Mammary epithelial cell (primary cell): ENCODE results near the gene RBM12.

Experiments used
- CTCF ChIP-seq, 2 donors: IDR thresholded peaks in 1 of 2; conservative IDR thresholded peaks in 1 of 2; 2 replicates each; pipeline ENCODE4 v1.5.1; 2011 to 2012; ENCODE audit warnings: inconsistent platforms in 2 of 2, low read length in 2 of 2, mild to moderate bottlenecking in 2 of 2, control low read depth in 1 of 2, low read depth in 1 of 2; ENCODE audit not compliant: insufficient read depth in 1 of 2; ENCODE audit errors: extremely low read depth in 1 of 2
- EZH2 ChIP-seq: IDR thresholded peaks from 2 replicates; pipeline ENCODE4 v1.6.1; 2012; ENCODE audit warnings: low read length, inconsistent platforms, borderline replicate concordance

DNA sequence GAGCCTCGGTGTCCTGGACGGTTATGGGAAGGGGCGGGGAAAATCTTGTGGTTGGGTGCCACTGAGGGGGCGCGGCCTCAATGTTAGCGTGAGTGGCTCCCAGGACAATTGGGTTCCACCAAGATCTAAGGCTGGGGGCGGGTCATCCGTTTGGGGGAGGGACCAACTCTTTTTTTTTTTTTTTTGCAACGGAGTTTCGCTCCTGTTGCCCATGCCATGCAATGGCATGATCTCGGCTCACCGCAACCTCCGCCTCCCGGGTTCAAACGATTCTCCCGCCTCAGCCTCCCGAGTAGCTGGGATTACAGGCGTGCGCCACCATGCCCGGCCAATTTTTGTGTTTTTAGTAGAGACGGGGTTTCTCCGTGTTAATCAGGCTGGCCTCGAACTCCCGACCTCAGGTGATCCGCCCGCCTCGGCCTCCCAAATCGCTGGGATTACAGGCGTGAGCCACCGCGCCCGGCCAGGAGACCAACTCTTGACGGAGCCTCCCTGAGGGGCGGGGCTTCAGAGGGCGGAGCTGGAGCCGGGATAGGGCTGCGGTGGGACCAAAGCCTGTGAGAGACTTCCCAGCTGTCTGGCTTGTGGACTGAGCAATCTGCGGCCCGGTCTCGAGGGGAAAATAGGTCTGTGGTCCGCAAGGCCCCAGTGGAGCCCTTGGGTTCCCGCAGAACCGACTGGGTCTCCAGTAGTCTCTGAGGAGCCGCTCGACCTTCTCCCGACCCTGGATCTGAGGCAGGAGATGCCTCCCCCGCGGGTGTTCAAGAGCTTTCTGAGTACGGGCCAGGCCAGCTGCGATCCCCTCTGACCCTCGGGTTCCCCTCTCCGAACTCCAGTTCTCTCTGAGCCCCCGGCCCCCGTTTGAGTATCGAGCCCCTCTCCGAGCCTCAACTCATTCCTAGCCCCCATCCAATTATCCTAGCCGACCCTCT, 48.0 kb downstream of the RBM12 start:
- TF ChIP-seq CTCF (conservative IDR thresholded peaks at IDR 0.05 in 1 of 2, IDR thresholded peaks at IDR 0.05 in 1 of 2; ENCODE audit: extremely low read depth in 1 of 2, insufficient read depth in 1 of 2, low read depth in 1 of 2, low read length in 2 of 2) (no peak), EZH2 (no peak)
